HG03565 (cell line): Measurements from ENCODE around the gene MC2R.

Experiments
- ATAC-seq: cut with Tn5 transposase; IDR thresholded peaks from one replicate; pipeline ENCODE4 v1.9.1; 2021; ENCODE audit warnings: mild to moderate bottlenecking, moderate library complexity; ENCODE audit not compliant: unreplicated experiment

MC2R gene

DNA sequence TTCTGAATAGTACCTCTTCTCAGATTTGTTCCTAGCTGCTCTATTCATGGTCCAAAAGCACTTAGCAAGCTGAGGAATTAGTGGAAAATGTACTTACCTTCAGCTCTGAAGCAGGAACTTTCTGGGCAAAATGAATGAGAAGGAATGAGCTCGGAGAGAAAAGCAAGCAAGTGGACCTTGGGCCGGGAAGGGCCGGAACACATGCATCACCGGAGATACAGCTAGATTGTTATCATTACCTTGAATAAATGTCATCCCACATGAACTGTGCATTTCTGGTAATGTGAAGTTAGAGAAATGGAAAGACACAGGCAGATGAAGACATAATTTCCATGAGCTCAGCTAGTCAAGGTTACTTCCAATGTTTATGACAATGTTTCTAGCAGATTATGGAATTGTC lies at the start of gene MC2R:
MC2R (minus strand) TSS at position 146 of the 400 bp plus-strand sequence. CDS start 30,018 bp downstream, outside the sequence.
- no peak for ATAC-seq

DNA sequence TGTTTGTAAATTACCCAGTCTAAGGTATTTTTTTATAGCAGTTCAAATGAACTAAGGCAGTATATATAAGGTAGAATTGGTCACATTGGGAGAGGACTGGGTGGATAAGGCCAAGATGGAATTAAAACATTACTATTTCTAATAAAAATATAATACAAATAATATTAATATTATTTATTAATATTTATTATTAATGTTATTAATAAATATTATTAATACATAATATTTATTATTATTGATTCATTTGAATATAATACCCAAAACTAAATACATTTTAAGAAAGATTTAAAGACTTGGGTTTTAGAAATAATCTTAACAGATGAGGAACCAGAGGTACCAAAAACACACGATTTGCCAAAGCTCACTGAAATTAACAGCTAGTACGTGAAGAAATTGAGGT lies 30.5 kb upstream of the MC2R start:
- ATAC-seq: no peak

DNA sequence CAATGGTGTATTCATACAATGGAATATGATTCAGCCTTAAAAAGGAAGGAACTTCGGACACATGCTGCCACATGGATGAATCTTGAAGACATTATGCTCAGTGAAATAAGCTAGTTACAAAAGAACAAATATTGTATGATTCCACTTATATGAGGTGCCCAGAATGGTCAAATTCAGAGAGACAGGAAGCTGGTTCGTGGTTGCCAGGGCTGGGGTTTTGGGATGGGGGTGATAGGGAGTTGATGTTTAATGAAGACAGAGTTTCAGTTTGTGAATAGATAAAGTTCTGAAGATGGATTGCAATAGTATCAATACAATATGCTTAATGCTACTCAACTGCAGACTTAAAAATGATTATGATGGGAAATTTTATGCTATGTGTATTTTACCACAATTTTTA lies 28.0 kb upstream of the MC2R start:
- ATAC-seq: no peak

DNA sequence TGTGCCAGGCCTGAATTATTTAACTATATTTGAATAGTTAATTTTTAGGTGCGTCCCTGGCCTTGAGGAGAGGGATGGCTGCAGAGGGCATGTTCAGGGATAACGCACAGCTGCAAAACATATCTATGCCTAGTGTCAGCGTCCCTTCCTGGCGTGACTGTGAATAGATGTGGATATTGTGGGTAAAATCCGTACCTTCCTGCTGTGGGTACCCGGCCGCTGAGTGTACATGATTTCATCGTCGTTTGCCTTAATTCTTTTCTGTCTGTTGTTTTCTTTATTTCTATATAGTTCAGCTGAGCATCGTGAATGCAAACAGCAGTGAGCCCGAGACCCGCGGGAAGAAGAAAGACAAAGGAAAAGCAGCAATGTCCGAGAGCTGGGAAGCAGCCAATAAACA lies 25.0 kb upstream of the MC2R start:
- no peak for ATAC-seq

DNA sequence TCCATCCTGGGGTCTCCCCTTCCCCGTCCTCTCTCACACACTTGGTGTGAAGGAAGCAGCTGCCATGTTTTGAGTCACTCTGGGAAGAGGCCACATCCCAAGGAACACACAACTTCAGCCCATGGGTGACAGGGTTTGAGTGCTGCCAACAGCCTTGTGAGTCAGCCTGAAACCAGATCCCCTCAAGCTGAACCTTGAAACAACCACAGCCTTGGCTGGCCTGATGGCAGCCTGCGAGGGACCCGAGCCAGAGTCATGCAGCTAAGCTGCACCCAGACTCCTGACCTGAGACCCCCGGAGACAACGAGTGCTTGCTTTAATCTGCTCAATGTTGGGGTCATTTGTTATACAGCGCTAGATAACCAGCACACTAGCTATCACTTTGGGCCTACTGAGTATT lies 19.3 kb upstream of the MC2R start:
- ATAC-seq: no peak

DNA sequence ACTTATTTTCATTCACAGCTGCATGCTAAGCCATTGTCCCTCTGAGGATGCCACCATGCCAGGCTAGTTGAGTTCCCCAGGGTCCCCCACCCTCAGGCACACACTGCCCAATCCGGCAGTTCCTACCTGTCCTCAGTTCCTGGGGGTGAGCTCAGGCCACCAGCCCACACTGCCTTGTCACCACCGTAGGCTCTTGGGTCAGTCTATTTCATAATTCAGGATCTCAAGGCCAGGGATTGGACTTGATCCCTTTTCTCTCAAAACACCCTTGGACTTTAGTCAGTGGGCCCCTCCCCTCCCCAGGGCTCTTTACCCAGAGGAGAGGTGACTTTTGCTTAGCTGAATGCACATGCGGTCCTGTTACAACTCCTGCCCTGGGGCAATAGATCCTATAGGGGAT lies 18.7 kb upstream of the MC2R start:
- no peak for ATAC-seq

DNA sequence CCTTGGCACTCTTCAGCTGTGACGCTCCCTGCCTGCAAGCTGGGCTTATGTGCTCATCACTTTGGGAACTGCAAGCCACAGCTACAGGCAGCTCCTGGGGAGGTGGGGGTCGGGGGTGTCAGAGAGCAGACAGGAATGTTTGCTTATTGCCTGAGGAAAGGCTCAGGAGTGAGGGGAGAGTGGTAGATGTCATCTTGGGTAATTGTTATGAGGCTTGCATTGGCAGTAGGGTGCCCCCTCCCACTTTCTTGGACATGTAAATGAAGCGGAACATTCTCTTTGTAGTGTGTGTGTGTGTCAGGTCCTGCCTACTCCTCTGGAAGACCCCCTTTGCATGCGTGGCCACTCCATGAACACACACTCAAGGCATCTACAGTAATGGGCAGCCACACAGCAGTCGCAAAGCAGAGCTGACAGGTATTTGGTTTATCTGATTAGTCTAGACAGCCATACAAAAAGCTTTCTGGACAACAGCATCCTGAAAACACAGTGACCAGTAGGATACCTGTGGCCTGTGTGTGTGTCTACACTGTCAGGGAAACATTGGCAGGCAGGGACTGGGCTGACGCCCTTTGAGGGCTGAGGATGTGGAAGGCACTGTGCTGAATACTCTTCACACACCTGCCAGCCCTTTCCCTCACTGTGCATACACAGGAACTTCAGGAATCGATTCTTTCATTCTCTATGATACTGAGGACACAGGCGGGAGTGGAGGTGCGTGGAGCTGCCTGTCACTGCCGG lies 17.1 kb upstream of the MC2R start:
- ATAC-seq: no peak

DNA sequence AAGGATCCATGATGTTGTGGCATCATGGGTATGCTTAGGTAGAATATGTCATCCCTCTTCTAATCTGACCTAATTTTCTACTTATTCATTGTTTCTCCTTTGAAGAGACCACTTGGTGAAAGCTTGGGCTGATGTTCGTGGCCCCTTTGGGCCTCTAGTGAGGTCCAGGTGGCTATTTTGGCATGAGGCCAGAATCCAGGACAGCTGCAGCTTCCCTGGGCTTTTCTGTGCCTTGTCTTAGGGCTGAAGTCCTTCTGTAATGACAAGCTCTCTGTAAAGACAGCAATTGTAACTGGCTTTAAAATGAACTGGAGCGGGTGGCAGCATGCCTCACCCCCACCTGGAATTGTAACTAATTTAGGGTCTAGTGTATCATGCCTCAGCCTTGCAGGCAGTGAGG lies 15.6 kb upstream of the MC2R start:
- ATAC-seq: no peak

DNA sequence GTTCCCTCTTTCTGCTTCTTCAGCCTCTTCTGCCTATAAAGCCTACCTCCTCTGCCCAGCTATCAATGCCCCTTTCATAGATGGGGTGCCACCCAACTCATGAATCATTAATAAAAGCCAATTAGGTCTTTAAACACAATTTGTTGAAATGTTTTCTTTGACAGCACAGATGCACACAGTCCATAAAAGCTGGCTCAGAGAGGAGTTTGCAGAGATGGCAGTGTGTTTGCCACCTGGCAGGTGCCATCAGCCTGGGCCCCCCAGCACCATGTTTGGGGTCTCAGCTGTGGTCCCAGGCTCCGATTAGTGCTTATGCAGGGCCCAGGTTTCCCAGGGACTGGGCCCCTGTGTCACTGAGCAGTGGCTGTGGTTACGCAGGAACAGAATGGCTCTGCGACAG lies 7.9 kb upstream of the MC2R start:
- no peak for ATAC-seq

DNA sequence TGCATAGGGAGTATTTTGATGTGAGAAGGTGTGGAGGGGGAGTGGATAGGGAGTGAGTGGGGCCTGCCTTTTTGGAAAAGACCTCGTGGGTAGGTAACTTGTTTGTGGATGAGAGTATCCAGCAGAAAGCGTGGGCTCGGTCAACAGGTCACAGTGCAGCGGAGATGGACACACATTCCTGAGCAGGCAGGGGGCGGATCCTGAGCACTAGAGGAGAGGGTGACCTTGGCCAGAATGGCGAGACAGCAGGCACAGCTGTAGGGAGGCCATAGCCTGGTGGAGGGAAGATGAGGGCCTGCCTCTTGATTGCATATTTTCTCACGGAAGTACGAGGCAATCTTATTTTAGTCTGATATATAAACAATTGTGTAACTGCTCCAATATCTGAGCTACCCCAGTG lies 3.6 kb upstream of the MC2R start:
- no peak for ATAC-seq

DNA sequence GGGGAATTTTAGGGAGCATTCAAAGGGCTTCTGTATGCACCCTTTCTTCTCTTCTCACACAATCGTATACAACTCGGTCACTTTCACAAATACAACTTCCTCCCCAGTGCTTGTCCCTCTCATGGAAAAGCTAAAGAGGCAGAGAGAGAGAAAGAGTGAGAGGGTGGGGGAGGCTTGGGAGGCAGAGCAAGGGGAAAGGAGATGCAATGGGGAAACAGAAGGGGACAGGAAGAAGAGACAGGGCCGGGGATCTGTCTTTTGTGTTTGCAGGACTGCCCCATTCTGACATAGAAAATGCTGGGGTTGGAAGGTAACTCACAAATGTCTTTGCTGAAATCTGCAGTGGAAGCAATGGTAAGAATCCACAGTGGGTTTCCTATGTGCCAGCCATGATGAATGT lies 2.1 kb upstream of the MC2R start:
- ATAC-seq: no peak

DNA sequence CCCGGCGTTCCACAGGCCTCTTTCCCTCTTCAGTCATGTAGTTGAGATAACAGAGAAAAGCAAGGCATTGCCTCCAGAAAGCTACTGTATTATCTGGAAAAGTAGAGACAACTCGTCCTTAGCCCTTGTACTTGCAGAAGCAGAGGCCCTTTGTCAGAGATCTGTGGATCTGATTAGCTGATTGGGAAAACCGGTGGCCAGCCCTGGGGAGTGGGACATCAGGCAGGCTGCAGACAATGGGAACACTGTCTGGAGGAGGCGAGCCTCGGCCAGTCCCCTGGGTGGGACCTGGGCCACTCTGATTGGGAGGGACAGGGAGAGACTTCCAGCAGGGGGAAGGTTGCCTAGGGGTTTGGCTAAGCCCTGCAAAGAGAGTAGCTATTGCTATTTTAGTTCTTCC lies 1.2 kb upstream of the MC2R start:
- ATAC-seq: no peak

DNA sequence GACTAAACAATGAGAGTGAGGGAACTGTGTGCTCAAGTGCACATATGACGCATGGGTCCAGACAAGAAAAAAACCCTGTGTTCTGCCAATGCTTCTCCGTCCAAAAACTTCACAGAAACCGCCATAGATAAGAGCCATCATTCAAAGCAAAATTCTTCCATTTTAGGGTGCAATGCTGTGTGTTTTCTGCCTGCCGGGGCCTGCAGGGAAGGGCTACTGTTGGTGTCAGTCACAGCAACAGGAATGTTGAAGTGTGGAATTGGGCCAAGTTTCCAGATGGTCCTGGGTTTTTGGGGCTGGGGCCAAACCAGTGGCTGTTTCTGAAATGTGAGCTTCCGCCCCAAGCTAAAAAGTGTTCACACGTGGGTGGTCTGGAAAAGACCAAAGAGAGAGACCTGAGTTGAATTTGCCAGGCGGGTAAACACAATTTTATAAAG lies 677 bp upstream of the MC2R start:
- no peak for ATAC-seq

DNA sequence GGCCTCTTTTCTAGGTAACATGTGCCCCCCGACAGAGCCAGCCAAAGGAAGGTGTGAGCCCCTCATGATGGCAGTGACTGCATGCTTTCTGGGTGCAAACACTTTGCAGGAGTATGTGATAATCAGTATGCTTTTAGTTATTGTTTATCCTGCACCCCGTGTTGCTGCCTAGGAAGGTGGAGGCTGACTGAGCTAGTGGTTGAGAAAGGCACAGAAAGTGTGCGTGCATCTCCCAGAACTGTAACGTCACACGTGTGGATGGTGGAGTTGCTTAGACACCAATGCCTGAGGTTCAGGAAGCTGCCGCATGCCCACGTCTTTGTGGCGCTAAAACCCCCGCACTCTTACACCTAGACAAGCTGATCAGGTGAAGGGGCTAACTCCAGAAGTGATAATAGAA lies 580 bp downstream of the MC2R start:
- ATAC-seq: no peak

DNA sequence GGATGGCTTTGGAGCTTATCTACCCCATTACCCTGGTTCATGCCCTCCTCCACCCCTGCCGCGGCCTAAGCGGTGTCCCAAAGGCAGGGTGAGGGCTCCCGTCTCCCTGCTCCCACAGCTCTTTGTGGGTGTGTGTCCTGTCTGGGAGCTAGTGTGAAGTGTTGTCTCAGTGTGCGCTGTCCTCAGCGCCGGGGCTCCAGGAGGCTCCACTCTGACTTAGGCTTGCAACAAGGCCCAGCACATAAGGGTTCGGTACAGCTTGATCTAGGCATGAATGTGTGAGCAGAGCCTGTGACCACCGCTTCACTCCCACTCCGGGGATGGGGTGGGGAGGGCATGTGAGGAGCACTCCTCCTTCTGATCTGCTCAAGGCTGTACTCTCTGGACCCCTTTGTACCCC lies 1.2 kb downstream of the MC2R start:
- no peak for ATAC-seq

DNA sequence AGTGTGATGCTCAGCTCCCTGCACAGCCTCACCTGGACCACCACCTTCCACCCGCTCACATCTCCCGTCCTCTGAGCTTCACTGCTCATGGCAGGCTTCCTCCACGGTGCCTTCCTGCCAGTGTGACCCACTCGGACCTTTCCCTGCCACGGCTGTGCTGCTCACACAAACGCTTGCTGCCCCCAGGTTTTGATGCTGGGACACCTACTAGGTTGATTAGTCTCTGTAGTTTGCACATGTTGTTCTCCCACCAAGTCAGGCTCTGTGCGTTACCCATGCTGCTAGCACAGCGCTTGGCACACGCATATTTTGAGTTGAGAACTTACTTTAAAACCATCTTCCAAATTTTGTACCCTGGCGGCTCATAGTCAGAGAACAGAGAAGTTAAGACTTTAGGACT lies 2.1 kb downstream of the MC2R start:
- no peak for ATAC-seq

DNA sequence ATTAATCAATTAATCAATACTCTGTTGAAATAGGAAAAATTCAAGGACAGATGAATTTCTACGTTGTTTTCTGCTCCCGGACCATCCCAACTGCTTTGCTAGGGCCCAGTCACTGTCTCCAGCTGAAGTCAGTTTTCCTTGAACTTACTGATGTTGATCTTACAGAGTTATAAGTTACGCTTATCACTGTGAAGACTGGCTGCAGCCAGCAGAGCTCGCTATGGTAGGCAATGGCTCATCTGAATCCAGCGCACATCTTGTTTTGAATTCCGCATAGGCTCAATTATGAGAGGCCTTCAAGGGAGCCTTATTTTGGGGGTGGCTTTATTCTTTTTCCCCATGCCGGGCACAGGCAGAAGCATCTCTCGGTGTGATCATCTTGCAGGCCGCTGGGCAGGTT lies 2.7 kb downstream of the MC2R start:
- no peak for ATAC-seq

DNA sequence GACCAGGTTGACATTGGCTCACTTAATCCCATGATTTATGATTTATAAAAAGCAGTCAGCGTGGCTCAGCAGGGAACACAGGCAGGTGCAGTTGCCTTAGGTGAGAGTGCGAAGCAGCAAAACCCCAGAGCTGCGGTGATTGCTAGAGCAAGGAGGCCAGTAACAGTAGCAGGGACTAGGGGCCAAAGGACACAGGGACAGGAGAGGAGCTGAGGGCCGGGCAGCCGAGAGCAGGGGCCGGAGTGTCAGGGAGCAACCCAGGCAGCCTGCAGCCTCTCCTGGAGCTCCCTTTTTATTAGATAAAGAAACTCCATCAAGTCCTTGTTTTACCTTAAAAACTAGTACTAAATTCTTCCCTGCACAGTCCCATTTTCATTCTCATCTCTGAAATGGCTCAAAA lies 4.3 kb downstream of the MC2R start:
- no peak for ATAC-seq

DNA sequence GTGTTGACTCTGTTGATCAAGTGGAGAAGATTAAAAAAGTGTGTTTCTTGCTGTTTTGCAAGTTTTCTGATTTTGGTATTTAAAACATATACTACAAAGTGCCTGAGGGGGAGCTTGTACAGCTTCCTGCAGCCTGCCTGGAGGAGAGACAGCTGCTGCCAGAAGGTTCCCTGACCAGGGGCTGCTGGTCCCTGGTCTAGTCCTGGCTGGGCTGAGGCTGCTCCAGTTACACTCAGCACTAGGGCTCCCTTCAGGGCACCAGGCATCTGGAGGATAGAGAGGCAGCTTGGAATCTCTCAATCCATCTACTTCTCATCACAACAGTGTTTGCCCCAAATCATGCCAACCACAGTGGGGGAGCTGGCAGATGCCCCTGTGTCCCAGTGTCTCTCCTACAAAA lies 4.8 kb downstream of the MC2R start:
- ATAC-seq: no peak

DNA sequence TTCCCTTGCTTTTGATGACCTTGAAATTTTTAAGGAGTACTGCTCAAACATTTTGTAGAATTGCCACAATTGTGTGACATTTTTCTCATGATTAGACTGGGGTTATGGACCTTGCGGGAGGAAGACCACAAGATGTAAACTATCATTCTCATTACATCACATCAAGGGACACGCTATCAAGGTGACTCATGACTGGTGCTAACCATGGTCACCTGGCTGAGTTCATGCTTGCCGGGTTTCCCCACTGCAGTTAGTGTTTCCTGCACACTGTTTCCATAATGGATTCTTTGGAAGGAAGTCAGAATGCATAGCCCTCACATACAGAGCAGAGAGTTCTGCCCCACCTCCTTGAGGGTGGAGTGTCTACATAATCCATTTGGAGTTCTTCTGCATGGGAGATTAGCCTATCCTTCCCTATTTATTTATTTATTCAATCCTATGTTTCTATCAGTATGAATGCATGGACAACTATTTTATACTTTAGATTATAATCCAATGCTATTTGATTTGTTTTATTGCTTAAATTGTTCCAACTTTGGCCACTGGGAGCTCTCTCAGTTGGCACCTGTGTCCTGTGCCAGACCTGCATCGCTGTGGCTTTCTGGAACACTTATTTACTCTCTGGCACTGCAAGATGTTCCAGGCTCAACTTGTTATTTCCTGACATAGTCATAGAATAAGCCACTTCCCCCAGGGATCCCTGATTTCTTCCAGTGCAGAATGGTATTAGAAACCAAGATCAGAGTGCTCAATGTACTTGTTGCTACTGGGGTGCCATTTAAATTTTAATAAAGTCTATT lies 6.0 kb downstream of the MC2R start:
- ATAC-seq: no peak

DNA sequence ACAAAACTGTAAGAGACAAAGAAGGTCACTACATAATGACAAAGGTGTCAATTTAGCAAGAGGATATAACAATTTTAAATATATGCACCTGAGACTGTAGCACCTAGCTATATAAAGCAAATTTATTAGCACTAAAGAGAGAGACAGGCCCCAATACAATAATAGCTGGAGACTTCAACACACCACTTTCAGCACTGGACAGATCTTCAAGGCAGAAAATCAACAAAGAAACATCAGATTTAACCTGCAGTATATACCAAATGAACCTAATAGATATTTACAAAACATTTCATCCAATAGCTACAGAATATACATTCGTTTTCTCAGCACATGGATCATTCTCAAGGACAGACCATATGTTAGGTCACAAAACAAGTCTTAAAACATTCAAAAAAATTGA lies 14.7 kb downstream of the MC2R start:
- ATAC-seq: no peak

DNA sequence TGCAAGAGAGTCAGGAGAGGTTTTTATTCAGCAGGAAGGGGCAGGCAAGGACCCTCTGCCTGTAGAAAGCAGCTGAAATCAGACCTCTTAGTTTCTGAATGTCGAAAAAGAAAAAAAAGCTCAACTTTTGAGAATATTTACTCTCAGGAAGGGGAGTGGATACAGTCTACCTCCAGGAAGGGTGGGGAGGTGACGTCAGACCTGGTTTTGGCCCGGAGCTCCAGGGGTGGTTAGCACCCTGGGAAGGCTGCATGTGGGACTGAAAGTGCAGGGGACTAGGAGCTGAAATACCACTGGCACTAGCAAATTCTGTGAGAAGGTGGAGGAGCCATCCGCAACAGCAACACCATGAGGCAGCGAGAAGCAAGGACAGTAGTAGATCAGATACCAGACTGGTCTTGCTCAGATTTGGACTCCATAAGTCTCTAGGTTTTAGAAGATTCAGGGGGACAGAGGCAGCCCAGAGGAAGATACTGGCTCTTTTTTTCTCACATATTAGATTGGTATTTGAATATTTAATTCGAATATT lies 19.8 kb downstream of the MC2R start:
- no peak for ATAC-seq
